Neural crest cell (in vitro differentiated cells): Measurements from ENCODE around the gene MALT1. TPM values are rescaled to one million over a fixed set of nuclear protein-coding genes. Genes with fewer than 3 reads are reported as not detected.

Experiments used
- DNase-seq: peaks from one replicate; pipeline ENCODE4 v3.0.0; 2021; ENCODE audit warnings: low read depth, mixed read lengths, low spot score
- H3K27ac Mint-ChIP-seq: one replicate; pipeline ENCODE4 v1.8.0; 2021; ENCODE audit warnings: mild to moderate bottlenecking, mixed read lengths; ENCODE audit not compliant: unreplicated experiment
- H3K27me3 Mint-ChIP-seq: 2 replicates; pipeline ENCODE4 v1.8.0; 2021; ENCODE audit warnings: low read depth, mild to moderate bottlenecking, mixed read lengths
- H3K36me3 Mint-ChIP-seq: 2 replicates; pipeline ENCODE4 v1.8.0; 2021; ENCODE audit warnings: low read depth, mild to moderate bottlenecking, mixed read lengths
- H3K4me1 Mint-ChIP-seq: 2 replicates; pipeline ENCODE4 v1.8.0; 2021; ENCODE audit warnings: mixed read lengths
- H3K4me3 Mint-ChIP-seq: one replicate; pipeline ENCODE4 v1.8.0; 2021; ENCODE audit warnings: mild to moderate bottlenecking, mixed read lengths
- H3K9me3 Mint-ChIP-seq: 2 replicates; pipeline ENCODE4 v1.8.0; 2021; ENCODE audit warnings: mixed read lengths
- CTCF ChIP-seq: fragments of 200-600 bp; sonication (generic); conservative IDR thresholded peaks from 2 replicates; pipeline ENCODE4 v1.5.0; 2021; ENCODE audit warnings: antibody characterized with exemption, mild to moderate bottlenecking
- total RNA-seq: library from RNA; stranded (reverse); gene quantifications from 2 replicates; pipeline ENCODE4 v1.2.1, GENCODE V29; 2021

Gene MALT1
- total RNA-seq, 1 donor from 2014 or later: 17.6 TPM

GRCh38 chr18:58789876-58790240 lies 118.6 kb downstream of the MALT1 start:
- Mint-ChIP-seq H3K36me3 (no peaks in the 10 kb centered on the region), H3K27ac (peak overlapping the region; percentile 90), H3K9me3 (no peaks in the 10 kb centered on the region), H3K4me3 (peak overlapping the region; percentile 79), H3K27me3 (no peaks in the 10 kb centered on the region), H3K4me1 (peaks cover 61% of the 10 kb centered on the region)
- no peak for TF ChIP-seq CTCF
- peak; percentile 66 for DNase-seq

GRCh38 chr18:58792086-58792485 lies 120.8 kb downstream of the MALT1 start:
- H3K4me3 Mint-ChIP-seq: peak overlapping the region; percentile 17
- no peaks in the 10 kb centered on the region for H3K27me3 Mint-ChIP-seq
- no peaks in the 10 kb centered on the region for H3K36me3 Mint-ChIP-seq
- no peak overlapping the region for H3K27ac Mint-ChIP-seq
- H3K4me1 Mint-ChIP-seq: peaks cover 51% of the 10 kb centered on the region
- no peak for TF ChIP-seq CTCF
- H3K9me3 Mint-ChIP-seq: no peaks in the 10 kb centered on the region
- no peak for DNase-seq

GRCh38 chr18:58793361-58793760 lies 122.1 kb downstream of the MALT1 start:
- no peaks in the 10 kb centered on the region for H3K27me3 Mint-ChIP-seq
- H3K9me3 Mint-ChIP-seq: no peaks in the 10 kb centered on the region
- H3K4me3 Mint-ChIP-seq: no peak overlapping the region
- no peak for DNase-seq
- no peak for TF ChIP-seq CTCF
- H3K36me3 Mint-ChIP-seq: no peaks in the 10 kb centered on the region
- no peak overlapping the region for H3K27ac Mint-ChIP-seq
- peaks cover 39% of the 10 kb centered on the region for H3K4me1 Mint-ChIP-seq

GRCh38 chr18:58796220-58796619 lies 125.0 kb downstream of the MALT1 start:
- Mint-ChIP-seq H3K27me3 (no peaks in the 10 kb centered on the region), H3K4me1 (peaks cover 19% of the 10 kb centered on the region), H3K36me3 (no peaks in the 10 kb centered on the region), H3K4me3 (no peak overlapping the region), H3K9me3 (no peaks in the 10 kb centered on the region), H3K27ac (no peak overlapping the region)
- no peak for DNase-seq
- TF ChIP-seq CTCF: no peak

GRCh38 chr18:58800582-58800981 lies 129.3 kb downstream of the MALT1 start:
- Mint-ChIP-seq H3K9me3 (peaks cover 2% of the 10 kb centered on the region), H3K36me3 (no peaks in the 10 kb centered on the region), H3K4me1 (peaks cover 40% of the 10 kb centered on the region), H3K27me3 (no peaks in the 10 kb centered on the region), H3K4me3 (no peak overlapping the region), H3K27ac (no peak overlapping the region)
- TF ChIP-seq CTCF: no peak
- DNase-seq: no peak

- peaks cover 58% of the 10 kb centered on the region for H3K4me1 Mint-ChIP-seq
- H3K4me3 Mint-ChIP-seq: no peak overlapping the region
- no peaks in the 10 kb centered on the region for H3K36me3 Mint-ChIP-seq
- H3K27me3 Mint-ChIP-seq: no peaks in the 10 kb centered on the region
- TF ChIP-seq CTCF: no peak
- peaks cover 2% of the 10 kb centered on the region for H3K9me3 Mint-ChIP-seq
- H3K27ac Mint-ChIP-seq: no peak overlapping the region
- no peak for DNase-seq
Measured at GRCh38 chr18:58802959-58803358, 131.7 kb downstream of the MALT1 start.
